CD4-positive, alpha-beta T cell treated with Interleukin-17A for 4 hours (primary cell): ENCODE results near the gene EN2.

ENCODE experiments used
- DNase-seq: peaks from one replicate; pipeline ENCODE4 v3.0.0-alpha.2; 2020; ENCODE audit warnings: mixed read lengths

Gene EN2

GRCh38 chr7:155465761-155466141 lies 7.8 kb downstream of the EN2 start:
- no peak for DNase-seq

GRCh38 chr7:155466142-155466813 lies 8.3 kb downstream of the EN2 start:
- no peak for DNase-seq

GRCh38 chr7:155466814-155467733 lies 9.1 kb downstream of the EN2 start:
- no peak for DNase-seq

- no peak for DNase-seq
Measured at GRCh38 chr7:155467846-155468784, 10.2 kb downstream of the EN2 start.

GRCh38 chr7:155468785-155469148 lies 10.8 kb downstream of the EN2 start:
- DNase-seq: no peak

GRCh38 chr7:155469311-155470185 lies 11.6 kb downstream of the EN2 start:
- no peak for DNase-seq

GRCh38 chr7:155470186-155470487 lies 12.2 kb downstream of the EN2 start:
- no peak for DNase-seq

- no peak for DNase-seq
Measured at GRCh38 chr7:155470686-155471638, 13.0 kb downstream of the EN2 start.

GRCh38 chr7:155471718-155472117 lies 13.8 kb downstream of the EN2 start:
- no peak for DNase-seq

- no peak for DNase-seq
Measured at GRCh38 chr7:155477476-155477875, 19.5 kb downstream of the EN2 start.

GRCh38 chr7:155481764-155482163 lies 23.8 kb downstream of the EN2 start:
- DNase-seq: no peak

GRCh38 chr7:155482511-155483183 lies 24.7 kb downstream of the EN2 start:
- peak; percentile 25 for DNase-seq

- no peak for DNase-seq
Measured at GRCh38 chr7:155483245-155483644, 25.3 kb downstream of the EN2 start.

- DNase-seq: no peak
Measured at GRCh38 chr7:155483868-155484325, 26.0 kb downstream of the EN2 start.

- DNase-seq: no peak
Measured at GRCh38 chr7:155484483-155485399, 26.8 kb downstream of the EN2 start.

- DNase-seq: no peak
Measured at GRCh38 chr7:155486783-155487508, 29.0 kb downstream of the EN2 start.

GRCh38 chr7:155487509-155488482 lies 29.9 kb downstream of the EN2 start:
- DNase-seq: no peak
